G401.6 (cell line): ENCODE results near the gene CXCL3.

Source experiments
- FAIRE-seq: peaks from 2 replicates; lab custom pipeline; 2012; peaks lifted over from hg19 to GRCh38; lab: Jason Lieb, UNC

The CXCL3 gene

DNA sequence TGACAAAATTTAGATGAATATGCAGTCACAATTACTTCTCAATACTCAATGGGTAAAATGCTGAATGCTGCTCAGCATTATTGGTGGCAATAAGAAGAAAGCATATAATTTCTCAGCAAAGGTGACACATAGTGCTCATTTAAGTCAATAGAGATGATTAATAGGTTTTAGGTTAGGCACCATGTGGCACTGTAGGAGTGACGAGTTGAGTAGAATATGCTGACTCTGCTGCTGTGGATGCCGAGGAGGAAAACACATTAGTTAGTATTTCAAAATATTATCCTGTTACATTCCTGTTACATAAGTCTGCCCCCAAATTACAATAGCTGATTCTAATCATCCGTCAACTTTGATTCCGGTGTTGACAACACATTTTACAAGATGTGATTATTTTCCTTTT is 26.4 kb downstream of the CXCL3 start:
- FAIRE-seq: no peak

DNA sequence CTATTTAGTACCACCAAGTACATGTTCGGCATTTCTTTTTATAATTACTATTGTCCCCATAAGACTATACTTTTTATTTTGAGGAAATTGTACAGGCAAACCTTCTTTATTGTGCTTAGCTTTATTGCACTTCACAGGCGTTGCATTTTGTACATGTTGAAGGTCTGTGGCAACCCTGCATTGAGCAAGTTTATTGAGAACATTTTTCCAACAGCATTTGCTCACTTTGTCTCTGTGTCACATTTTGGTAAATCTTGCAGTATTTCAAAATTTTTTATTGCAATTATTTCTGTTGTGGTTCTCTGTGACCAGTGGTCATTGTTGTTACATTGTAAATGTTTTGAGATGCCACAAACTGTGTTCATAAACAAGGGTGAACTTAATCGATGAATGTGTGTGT is 29.2 kb downstream of the CXCL3 start:
- no peak for FAIRE-seq

DNA sequence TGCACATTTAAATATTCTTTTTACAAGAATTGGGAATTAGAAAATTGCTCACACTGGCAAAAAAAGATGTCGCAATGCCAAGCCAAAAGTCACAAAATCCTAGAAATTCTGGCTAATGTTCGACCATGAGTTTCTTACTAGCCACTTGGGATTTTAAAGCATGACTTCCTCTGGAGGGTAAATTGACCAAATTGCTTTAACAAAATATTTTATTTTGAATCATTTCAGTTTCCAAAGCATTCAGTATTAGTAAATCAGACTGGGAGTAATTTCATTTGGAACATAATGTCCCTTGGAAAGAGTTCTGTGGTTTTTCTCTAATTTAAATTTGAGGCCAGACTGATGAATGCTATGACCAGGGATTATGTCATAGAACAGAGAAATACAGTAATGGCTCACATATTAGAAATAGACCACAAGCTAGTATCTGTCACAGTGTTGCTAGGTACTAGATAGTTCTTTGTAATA is 32.4 kb downstream of the CXCL3 start:
- FAIRE-seq: no peak

DNA sequence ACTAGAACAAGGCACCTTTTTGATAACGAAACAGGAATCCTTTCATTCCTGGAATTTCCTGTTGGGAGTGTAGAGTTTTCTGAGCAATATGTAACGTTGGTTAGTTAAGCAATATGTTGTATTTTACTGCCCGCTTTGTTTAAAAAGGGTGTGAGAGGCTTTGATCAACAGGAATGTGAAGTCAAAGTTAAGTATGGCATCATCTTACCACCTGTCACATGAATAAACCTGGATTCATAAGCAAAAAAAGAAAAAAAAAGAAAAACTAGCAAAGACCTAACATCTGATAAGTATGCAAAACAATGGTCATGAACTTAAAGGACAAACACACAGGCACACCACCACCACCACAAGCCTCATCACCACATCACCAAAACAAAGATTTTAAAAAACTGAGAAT is 33.0 kb downstream of the CXCL3 start:
- FAIRE-seq: no peak

DNA sequence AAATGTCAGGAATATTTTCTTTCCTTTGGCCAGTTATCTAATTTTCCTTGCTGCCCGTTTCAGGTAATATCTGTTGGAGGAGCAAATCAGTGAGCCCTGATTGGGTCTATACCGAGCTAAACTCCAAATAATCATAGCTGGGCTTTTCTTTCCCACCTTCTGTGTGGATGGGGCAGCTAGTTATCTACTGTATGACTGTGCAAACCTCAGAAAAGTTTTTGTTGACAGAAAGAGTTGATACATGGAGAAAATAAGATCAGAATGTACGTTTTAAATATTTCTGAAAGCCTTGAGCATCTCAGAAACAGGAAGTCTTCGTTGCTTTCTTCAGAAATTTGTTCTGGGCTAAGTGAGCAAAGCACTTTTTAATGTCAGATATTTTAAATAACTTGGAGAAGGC is 33.8 kb downstream of the CXCL3 start:
- no peak for FAIRE-seq

DNA sequence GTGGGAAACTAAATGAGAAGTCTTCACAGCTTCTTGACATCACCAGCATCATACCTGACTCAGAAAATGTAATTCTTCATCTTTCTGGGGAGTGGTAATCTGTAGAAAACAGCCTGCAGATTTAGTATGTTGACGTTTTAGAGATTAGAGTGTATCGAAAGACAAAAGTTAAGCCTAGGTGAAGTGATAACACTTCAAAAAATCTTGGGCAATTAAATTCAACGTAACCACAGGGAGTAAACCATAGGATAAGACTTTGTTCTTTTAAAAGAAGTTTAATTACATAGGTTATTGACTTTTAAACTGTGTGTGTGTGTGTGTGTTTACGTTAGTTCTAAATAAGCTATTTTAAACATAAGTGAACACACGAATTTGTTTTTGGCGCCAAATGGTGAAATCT is 38.2 kb downstream of the CXCL3 start:
- FAIRE-seq: no peak

DNA sequence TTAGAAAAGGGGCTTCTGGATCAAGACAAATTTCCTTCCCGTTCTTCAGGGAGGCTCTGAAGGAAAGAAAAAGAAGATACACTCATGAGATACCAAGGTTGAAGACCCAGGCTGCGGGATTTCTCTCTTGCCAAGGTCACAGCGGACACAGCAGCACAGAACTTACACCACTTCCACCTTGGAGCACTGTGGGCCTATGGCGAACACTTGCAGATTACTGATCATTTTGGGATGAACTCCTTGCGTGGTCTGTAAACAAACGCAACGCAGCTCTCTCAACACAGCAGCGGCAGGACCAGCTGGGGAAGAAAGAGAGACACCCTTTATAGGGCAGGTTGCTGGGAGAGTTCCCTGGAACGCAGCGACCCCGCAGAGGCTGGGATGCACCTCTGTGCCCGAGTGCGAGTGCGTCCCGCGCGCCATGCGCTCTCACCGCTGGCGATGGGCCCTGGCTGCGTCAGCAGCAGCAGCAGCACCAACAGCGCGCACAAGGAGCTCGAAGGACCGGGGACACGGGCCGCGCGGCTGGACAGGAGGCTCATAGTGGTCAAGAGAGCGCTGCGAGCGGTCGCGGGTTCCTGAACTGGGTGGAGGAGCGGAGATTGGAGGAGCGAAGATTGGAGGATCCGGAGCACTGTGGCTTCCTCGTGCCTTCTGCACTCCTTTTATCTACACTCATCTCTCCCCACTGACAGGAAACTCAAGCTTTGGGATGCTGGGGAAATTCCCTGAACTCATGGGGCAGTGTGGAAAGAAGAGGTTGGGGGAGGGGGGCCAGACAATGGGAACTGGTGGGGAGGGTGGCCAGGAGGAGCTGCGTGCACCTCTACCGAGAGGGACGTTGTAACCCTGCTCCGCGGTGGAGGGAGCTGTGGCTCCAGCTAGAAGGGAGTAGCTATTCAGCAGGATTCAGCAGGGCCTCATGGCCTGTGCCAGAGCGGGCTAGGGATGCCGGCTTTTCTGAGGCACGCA is 40.2 kb downstream of the CXCL3 start, which contains the start of gene CXCL5:
TSS of gene CXCL5 (minus strand) at position 638 of the 972 bp plus-strand sequence. CDS start at position 542, 96 bp downstream.
- FAIRE-seq: no peak

DNA sequence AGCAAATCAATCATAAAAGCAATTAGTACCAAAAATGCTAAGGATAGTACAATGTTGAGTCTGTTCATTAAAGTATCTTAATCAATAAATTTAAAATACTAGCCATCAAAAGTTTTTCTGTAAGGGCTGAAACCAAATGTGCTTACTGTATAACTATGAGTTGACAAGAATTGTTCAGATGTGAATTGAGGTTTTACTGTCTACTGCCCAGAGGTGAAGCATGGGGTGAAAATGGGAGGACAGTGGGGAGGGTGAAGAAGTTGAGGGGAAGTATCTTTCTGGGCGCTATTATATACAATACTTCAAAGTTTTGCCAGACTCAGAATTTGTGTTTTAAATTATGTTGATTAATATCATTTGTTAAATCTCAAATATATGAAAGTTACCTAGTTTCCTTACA is 46.4 kb downstream of the CXCL3 start:
- no peak for FAIRE-seq

DNA sequence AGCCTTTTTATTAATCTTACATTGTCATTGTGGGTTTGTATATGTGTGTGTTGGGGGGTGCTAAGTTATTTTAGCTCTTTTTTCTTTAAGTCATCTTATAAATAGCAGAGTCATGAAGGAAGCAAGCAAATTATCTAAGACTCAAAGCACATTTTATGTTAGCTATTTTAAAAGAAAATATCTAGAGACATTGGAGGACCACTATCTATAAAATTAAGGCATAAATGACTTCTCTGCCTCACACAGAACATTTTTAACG is 46.8 kb downstream of the CXCL3 start:
- FAIRE-seq: no peak

DNA sequence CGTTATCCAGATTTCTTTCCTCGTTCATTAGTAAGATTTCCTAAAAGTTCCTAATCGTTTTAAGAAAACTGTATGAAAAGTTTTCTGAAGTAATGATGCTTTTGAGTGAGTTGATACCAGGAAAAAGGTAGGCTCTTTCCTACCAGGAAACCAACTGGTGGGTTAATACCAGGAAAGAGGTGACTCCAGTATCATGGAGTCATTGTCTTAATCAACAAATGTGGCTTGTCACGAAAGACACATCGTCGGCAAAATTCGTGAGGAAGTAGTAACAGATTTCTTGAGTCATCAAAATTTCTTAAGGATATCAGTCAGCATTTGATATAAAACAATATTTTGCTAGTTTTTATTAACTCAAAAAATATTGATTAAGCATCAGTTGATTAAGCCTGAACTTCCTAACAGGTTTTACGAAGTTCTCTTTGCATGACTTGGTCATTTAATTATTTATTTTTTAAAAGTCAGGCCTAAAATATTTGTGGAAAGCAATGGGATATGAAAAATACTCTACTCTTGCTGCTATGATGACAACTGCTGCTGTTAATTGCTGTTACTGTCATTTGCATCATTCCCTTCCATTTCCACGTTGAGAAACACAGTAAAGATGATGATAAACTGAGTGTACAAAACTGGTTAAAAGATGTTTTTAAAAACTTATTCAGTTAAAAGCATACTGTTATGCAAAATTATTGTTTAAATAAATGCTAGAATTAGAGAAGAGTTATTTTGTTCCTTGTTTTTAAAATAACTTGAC is 47.3 kb downstream of the CXCL3 start:
- no peak for FAIRE-seq

DNA sequence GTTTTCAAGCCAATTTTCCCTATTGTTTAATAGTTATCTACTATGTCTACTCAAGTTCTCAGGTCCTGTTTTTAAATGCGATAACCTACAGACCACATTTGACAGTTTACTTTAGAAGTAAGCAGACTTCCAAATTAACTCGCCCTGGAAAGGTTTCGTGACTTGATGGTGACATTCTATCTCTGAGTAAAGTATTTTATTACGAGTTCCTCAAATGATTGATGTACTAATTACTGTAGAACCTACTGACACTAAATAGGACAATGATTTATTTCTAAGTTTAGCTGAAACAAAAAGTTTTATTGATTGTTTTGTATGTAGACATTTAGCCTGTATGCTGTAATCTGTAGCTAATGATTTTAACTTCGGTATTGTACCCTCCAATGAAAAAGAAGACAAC is 48.6 kb downstream of the CXCL3 start:
- no peak for FAIRE-seq

DNA sequence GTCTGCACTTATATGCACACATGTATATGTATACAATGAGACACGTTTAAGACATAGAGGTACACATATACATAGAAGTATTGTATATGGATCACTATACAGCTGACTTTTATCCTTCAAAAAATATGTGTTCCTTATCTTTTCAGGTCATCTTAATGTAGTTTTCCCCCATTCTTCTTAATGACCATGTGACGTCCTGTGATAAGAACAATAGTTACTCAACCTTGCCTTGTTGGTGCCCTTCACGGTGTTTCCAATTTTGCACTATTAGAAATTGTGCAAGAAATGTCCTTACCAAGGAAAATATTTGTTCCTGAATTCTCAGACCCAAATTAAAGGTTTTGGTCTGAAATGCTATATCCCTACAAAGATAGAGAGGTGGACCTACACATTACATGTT is 49.5 kb downstream of the CXCL3 start:
- no peak for FAIRE-seq

DNA sequence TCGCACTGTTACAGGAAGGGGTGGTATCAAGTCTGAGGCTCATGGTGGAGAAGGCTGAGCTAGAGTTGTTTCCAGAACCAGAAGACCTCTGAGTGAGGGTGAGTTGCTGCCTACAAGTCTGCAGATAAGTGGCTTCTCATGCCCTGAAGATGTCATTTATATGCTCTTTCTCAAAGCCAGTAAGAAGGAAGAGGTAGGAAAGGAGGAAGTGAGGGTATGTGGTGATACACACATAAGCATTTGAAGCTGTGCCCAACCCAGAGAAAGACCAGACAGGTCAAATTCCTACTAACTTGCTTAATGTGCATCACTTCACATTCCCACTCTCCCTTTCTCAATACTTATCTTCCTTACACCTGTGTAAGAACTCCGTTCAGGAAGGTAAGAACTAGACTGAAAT is 50.4 kb downstream of the CXCL3 start, which contains the start of gene PPBP:
TSS of gene PPBP (minus strand) at position 130 of the 400 bp plus-strand sequence. CDS start at position 43, 87 bp downstream.
- no peak for FAIRE-seq
